Measurements from ENCODE around the gene TAL1. TPM values are rescaled to one million over a fixed set of nuclear protein-coding genes. Genes with fewer than 3 reads are reported as not detected.

The TAL1 gene
- total and polyA plus RNA-seq, 2 experiments from 2014 or later = not detected

DNA sequence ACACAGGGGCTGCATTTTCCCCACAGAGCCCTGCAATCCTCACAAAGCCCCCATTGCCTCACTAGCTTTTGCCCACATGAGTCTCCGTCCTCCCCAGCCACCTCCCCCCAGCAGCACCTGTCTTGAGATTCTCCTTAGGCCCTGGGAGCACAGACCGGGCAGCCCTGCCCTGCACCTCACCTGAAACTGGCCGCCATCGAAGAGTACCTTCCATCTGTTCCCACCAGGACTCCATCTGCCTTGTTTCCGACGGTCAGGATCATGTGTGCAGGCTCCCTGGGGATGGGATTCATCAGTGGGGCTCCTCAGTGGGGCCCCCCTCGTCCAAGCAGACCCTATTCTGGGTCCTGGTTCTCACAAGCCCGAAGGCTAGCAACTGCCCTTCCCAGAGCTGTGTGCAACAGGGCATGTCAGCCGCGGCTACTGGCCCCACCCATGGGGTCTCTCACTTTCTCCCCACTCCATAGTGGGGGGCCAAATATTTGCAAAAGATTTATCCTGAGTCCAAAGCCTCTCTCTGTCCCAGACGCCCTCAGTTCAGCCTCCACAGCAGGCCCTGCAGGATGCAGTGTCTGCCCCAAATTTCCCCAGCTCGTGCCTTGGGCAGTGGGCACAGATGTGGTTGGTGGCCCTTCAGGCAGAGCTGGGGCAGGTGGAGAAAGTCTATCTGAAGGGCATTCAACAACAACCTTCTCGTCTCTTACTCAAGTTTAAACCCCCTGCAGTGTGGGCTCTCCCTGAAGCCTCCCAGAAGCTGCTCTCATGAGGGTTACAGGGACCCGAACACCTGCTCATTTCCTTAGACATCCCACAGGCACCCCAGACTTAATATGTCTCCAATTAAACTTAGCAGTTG is 47.0 kb downstream of the TAL1 start:
- Histone ChIP-seq H2AFZ (no peak overlapping the region), H3K79me2 (replicated peaks; ENCODE audit: insufficient read depth) (no peaks in the 10 kb centered on the region), H4K20me1 (replicated peaks; ENCODE audit: insufficient read depth) (no peaks in the 10 kb centered on the region), H3K9me2 (ENCODE audit: insufficient read depth) (no peaks in the 10 kb centered on the region), H3K4me2 (no peak overlapping the region), H3K4me3 (no peak overlapping the region), H3K27ac (ENCODE audit: low read depth) (no peak overlapping the region), H3F3A (replicated peaks; ENCODE audit: low read depth) (no peaks in the 10 kb centered on the region), H3K4me1 (ENCODE audit: insufficient read depth) (no peaks in the 10 kb centered on the region), H3K27me3 (ENCODE audit: insufficient read depth) (peaks cover 8% of the 10 kb centered on the region), H3K36me3 (ENCODE audit: insufficient read depth) (no peaks in the 10 kb centered on the region)
- H3K4me3 Mint-ChIP-seq = no peak overlapping the region; the same call in 2 of the 3 replicates
- no peaks in the 10 kb centered on the region; the same call in 2 of the 3 replicates for H3K36me3 Mint-ChIP-seq (ENCODE audit: low read depth)
- DNase-seq (ENCODE audit: low spot score) (no peak), ATAC-seq (no peak)
- H3K27ac Mint-ChIP-seq = no peak overlapping the region
- peaks cover 18% of the 10 kb centered on the region; the same call in 2 of the 3 replicates for H3K9me3 Mint-ChIP-seq
- no peak for TF ChIP-seq ZNF331 (CRISPR knock-in tag; IDR thresholded peaks at IDR 0.05; ENCODE audit: low read depth)
- no peak for TF ChIP-seq CREB1 (CRISPR knock-in tag; IDR thresholded peaks at IDR 0.05; ENCODE audit: low read depth)
- TF ChIP-seq POLR2AphosphoS5 (IDR thresholded peaks at IDR 0.05; ENCODE audit: low read depth) = no peak
- TF ChIP-seq, protein P1, sequence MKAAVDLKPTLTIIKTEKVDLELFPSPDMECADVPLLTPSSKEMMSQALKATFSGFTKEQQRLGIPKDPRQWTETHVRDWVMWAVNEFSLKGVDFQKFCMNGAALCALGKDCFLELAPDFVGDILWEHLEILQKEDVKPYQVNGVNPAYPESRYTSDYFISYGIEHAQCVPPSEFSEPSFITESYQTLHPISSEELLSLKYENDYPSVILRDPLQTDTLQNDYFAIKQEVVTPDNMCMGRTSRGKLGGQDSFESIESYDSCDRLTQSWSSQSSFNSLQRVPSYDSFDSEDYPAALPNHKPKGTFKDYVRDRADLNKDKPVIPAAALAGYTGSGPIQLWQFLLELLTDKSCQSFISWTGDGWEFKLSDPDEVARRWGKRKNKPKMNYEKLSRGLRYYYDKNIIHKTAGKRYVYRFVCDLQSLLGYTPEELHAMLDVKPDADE (IDR thresholded peaks at IDR 0.05) = no peak
- TF ChIP-seq NANOG (IDR thresholded peaks at IDR 0.05; ENCODE audit: borderline replicate concordance) = no peak
- TF ChIP-seq, protein P2, sequence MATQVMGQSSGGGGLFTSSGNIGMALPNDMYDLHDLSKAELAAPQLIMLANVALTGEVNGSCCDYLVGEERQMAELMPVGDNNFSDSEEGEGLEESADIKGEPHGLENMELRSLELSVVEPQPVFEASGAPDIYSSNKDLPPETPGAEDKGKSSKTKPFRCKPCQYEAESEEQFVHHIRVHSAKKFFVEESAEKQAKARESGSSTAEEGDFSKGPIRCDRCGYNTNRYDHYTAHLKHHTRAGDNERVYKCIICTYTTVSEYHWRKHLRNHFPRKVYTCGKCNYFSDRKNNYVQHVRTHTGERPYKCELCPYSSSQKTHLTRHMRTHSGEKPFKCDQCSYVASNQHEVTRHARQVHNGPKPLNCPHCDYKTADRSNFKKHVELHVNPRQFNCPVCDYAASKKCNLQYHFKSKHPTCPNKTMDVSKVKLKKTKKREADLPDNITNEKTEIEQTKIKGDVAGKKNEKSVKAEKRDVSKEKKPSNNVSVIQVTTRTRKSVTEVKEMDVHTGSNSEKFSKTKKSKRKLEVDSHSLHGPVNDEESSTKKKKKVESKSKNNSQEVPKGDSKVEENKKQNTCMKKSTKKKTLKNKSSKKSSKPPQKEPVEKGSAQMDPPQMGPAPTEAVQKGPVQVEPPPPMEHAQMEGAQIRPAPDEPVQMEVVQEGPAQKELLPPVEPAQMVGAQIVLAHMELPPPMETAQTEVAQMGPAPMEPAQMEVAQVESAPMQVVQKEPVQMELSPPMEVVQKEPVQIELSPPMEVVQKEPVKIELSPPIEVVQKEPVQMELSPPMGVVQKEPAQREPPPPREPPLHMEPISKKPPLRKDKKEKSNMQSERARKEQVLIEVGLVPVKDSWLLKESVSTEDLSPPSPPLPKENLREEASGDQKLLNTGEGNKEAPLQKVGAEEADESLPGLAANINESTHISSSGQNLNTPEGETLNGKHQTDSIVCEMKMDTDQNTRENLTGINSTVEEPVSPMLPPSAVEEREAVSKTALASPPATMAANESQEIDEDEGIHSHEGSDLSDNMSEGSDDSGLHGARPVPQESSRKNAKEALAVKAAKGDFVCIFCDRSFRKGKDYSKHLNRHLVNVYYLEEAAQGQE (IDR thresholded peaks at IDR 0.05; ENCODE audit: unreplicated experiment) = no peak
- no peak for TF ChIP-seq STAT1 (IDR thresholded peaks at IDR 0.05; ENCODE audit: unreplicated experiment)
- no peak for TF ChIP-seq JUNB (IDR thresholded peaks at IDR 0.05; ENCODE audit: unreplicated experiment)
- TF ChIP-seq ZNF114 (CRISPR knock-in tag; IDR thresholded peaks at IDR 0.05) = no peak
- TF ChIP-seq EZH2 (IDR thresholded peaks at IDR 0.05; ENCODE audit: low read depth, unreplicated experiment) = no peak
- TF ChIP-seq EZH2phosphoT487 (IDR thresholded peaks at IDR 0.05; ENCODE audit: unreplicated experiment) = no peak
- peaks cover 18% of the 10 kb centered on the region for H3K27me3 Mint-ChIP-seq (ENCODE audit: insufficient read depth, low read depth, poor library complexity)
- peaks cover 15% of the 10 kb centered on the region for H3K4me1 Mint-ChIP-seq
